ENCODE data around the gene THYN1.

DNA sequence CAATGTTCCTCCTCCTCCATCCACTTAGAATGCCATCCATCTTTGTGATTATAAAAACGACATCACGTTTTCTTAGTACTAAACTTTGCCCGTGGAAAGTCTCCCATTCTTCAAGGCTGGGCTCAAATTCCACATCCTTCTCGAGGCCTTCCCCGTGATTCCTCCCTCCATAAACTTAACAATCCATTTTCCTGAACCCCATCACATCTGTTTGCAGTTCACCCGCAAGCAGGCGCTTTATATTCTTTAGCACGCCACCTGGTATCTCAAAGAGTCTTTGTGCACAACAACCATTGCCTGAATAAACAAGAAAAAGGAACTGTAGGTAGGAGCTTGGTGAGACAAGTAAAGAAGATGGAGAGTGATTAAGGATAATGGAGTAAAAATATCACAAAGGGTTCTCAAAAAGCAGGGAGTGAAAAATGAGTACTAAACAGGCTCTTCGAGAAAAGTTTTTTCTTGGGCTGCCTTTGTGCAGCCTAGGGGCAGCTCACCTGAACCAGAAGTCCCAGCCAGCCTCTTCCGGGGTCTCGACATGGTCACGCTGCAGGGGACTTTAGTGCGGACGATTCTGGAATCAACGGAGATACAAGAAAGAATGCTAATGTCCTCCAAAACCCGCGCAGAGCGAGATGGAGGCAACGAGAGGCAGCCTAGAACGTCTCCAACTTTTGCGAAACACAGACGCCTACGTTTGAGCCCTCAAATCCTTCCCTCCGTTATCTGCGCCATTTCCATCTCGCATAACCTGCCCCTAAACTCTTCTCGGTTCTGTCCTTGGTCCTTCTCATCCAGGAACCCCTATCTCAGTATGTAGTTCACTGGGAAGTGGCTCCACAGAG, 585 bp downstream of the THYN1 start:
- TF ChIP-seq ZFP3 (CRISPR knock-in tag; IDR thresholded peaks at IDR 0.05) (no peak), BACH2 (CRISPR knock-in tag; IDR thresholded peaks at IDR 0.05; ENCODE audit: borderline replicate concordance) (no peak), TOX (CRISPR knock-in tag; IDR thresholded peaks at IDR 0.05; ENCODE audit: borderline replicate concordance) (no peak)
- TF ChIP-seq, protein P1, sequence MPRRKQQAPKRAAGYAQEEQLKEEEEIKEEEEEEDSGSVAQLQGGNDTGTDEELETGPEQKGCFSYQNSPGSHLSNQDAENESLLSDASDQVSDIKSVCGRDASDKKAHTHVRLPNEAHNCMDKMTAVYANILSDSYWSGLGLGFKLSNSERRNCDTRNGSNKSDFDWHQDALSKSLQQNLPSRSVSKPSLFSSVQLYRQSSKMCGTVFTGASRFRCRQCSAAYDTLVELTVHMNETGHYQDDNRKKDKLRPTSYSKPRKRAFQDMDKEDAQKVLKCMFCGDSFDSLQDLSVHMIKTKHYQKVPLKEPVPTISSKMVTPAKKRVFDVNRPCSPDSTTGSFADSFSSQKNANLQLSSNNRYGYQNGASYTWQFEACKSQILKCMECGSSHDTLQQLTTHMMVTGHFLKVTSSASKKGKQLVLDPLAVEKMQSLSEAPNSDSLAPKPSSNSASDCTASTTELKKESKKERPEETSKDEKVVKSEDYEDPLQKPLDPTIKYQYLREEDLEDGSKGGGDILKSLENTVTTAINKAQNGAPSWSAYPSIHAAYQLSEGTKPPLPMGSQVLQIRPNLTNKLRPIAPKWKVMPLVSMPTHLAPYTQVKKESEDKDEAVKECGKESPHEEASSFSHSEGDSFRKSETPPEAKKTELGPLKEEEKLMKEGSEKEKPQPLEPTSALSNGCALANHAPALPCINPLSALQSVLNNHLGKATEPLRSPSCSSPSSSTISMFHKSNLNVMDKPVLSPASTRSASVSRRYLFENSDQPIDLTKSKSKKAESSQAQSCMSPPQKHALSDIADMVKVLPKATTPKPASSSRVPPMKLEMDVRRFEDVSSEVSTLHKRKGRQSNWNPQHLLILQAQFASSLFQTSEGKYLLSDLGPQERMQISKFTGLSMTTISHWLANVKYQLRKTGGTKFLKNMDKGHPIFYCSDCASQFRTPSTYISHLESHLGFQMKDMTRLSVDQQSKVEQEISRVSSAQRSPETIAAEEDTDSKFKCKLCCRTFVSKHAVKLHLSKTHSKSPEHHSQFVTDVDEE (CRISPR knock-in tag; IDR thresholded peaks at IDR 0.05), result no peak

All from SK-N-SH treated with all-trans-retinoic acid at 6 μM for 48 hours (cell line).